OCI-LY3 (cell line): Measurements from ENCODE around the gene CAMK1D.

Experiments used
- EZH2phosphoT487 ChIP-seq: fragments of 200-600 bp; shearing (Covaris generic); IDR thresholded peaks from 2 replicates; pipeline ENCODE4 v1.6.1; 2018; ENCODE audit warnings: antibody characterized with exemption, mixed run types, low read depth
- TF ChIP-seq, protein P1 (sequence below): fragments of 200-600, 300-600 bp; sonication (generic); IDR thresholded peaks from 2 replicates; pipeline ENCODE4 v1.5.1; 2014; ENCODE audit warnings: antibody characterized with exemption, low read length, low read depth

- TF ChIP-seq, protein P1, sequence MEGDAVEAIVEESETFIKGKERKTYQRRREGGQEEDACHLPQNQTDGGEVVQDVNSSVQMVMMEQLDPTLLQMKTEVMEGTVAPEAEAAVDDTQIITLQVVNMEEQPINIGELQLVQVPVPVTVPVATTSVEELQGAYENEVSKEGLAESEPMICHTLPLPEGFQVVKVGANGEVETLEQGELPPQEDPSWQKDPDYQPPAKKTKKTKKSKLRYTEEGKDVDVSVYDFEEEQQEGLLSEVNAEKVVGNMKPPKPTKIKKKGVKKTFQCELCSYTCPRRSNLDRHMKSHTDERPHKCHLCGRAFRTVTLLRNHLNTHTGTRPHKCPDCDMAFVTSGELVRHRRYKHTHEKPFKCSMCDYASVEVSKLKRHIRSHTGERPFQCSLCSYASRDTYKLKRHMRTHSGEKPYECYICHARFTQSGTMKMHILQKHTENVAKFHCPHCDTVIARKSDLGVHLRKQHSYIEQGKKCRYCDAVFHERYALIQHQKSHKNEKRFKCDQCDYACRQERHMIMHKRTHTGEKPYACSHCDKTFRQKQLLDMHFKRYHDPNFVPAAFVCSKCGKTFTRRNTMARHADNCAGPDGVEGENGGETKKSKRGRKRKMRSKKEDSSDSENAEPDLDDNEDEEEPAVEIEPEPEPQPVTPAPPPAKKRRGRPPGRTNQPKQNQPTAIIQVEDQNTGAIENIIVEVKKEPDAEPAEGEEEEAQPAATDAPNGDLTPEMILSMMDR, result no peak
- no peak for TF ChIP-seq EZH2phosphoT487
Measured at GRCh38 chr10:12540341-12540781, 191.0 kb downstream of the CAMK1D start.
